Measurements from ENCODE around the gene ATP5ME. TPM values are rescaled to one million over a fixed set of nuclear protein-coding genes. Genes with fewer than 3 reads are reported as not detected.

The ATP5ME gene
- total RNA-seq, 1 experiment from 2014 or later: 425 TPM

DNA sequence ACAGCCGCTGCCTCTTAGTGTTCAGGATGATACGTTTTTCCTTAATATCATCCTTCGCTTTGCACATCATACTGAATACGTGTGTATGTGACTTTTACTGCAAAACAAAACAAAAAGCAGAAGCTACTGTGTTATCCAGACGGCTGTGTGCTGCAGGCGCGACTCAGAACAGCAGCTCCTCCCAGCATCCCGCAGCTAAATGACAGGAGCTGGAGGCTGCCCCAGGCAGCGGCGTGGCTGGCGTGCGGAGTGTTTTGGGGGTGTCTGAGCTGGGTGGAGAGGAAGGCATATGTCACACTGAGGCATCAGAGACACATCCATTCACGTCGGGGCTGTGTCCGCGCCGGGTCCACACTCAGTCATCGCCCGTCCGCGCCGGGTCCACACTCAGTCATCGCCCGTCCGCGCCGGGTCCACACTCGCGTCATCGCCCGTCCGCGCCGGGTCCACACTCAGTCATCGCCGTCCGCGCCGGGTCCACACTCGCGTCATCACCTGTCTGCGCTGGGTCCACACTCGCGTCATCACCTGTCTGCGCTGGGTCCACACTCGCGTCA lies 48.2 kb upstream of the ATP5ME start:
- Histone ChIP-seq H3K9me3 (ENCODE audit: control insufficient read depth, low read depth, low read length) (no peaks in the 10 kb centered on the region), H3K23me2 (ENCODE audit: insufficient read length, low read depth, low read length, poor library complexity, severe bottlenecking) (no peaks in the 10 kb centered on the region), H2BK12ac (ENCODE audit: insufficient read length, low read depth, low read length) (no peak overlapping the region), H3K4me2 (ENCODE audit: insufficient read depth, insufficient read length, low read length) (no peak overlapping the region), H3K18ac (ENCODE audit: insufficient read length, low read depth, low read length) (no peak overlapping the region), H3K27ac (ENCODE audit: insufficient read length, low read depth, low read length) (no peak overlapping the region), H4K20me1 (ENCODE audit: control insufficient read depth, insufficient read depth, insufficient read length) (no peaks in the 10 kb centered on the region), H3K14ac (ENCODE audit: insufficient read depth, low read length) (no peak overlapping the region), H4K5ac (ENCODE audit: insufficient read length, low read depth, low read length) (no peak overlapping the region), H3K4ac (ENCODE audit: low read depth, low read length) (no peak overlapping the region), H4K91ac (ENCODE audit: insufficient read length, low read depth, low read length) (no peak overlapping the region), H3T11ph (ENCODE audit: low read length) (no peak overlapping the region), H3K27me3 (ENCODE audit: insufficient read depth, low read length) (no peaks in the 10 kb centered on the region), H2AFZ (ENCODE audit: low read length) (no peak overlapping the region), H2BK120ac (ENCODE audit: low read depth, low read length, poor library complexity, severe bottlenecking) (no peak overlapping the region), H3K4me1 (ENCODE audit: insufficient read depth, low read length) (no peaks in the 10 kb centered on the region), H4K8ac (replicated peaks; ENCODE audit: insufficient read length, low read depth, low read length) (no peak overlapping the region), H3K56ac (ENCODE audit: insufficient read length, low read depth, low read length) (no peak overlapping the region), H2AK5ac (ENCODE audit: insufficient read length, low read length) (no peak overlapping the region), H2BK5ac (ENCODE audit: insufficient read length, low read length) (no peak overlapping the region), H2BK15ac (ENCODE audit: low read depth, low read length) (no peak overlapping the region), H3K23ac (ENCODE audit: insufficient read length, low read depth, low read length) (no peak overlapping the region), H3K79me1 (ENCODE audit: insufficient read depth, low read depth, low read length, poor library complexity, severe bottlenecking) (peaks cover 4% of the 10 kb centered on the region), H3K9ac (ENCODE audit: extremely low read depth, insufficient read length, low read length) (no peak overlapping the region), H3K79me2 (ENCODE audit: insufficient read depth, low read length) (peaks cover 29% of the 10 kb centered on the region; the same call in 1 of the 2 replicates), H2BK20ac (ENCODE audit: low read depth, low read length, poor library complexity, severe bottlenecking) (no peak overlapping the region)
- no peaks in the 10 kb centered on the region; a peak in 2 of 4 replicates for H3K4me1 Mint-ChIP-seq
- peak overlapping the region in 1 of 3 experiments; percentile 59; a peak in 1 of 7 replicates for H3K27ac Mint-ChIP-seq
- WGBS (ENCODE audit: extremely low coverage, insufficient read length, low lambda C conversion rate): no CpG with 5 or more reads among the region's 47 CpGs
- no peaks in the 10 kb centered on the region; a peak in 1 of 5 replicates for H3K9me3 Mint-ChIP-seq
- H3K27me3 Mint-ChIP-seq (ENCODE audit: low read depth): no peaks in the 10 kb centered on the region; the same call in 1 of the 2 replicates
- DNase-seq: no peak
- TF ChIP-seq, protein P1, sequence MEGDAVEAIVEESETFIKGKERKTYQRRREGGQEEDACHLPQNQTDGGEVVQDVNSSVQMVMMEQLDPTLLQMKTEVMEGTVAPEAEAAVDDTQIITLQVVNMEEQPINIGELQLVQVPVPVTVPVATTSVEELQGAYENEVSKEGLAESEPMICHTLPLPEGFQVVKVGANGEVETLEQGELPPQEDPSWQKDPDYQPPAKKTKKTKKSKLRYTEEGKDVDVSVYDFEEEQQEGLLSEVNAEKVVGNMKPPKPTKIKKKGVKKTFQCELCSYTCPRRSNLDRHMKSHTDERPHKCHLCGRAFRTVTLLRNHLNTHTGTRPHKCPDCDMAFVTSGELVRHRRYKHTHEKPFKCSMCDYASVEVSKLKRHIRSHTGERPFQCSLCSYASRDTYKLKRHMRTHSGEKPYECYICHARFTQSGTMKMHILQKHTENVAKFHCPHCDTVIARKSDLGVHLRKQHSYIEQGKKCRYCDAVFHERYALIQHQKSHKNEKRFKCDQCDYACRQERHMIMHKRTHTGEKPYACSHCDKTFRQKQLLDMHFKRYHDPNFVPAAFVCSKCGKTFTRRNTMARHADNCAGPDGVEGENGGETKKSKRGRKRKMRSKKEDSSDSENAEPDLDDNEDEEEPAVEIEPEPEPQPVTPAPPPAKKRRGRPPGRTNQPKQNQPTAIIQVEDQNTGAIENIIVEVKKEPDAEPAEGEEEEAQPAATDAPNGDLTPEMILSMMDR (conservative IDR thresholded peaks at IDR 0.05): no peak
- H3K36me3 Mint-ChIP-seq (ENCODE audit: insufficient read depth in 1 of 3, low read depth in 3 of 3): peaks cover 25 to 34% (median 32%) of the 10 kb centered on the region in 3 experiments
- H3K4me3 Mint-ChIP-seq: no peak overlapping the region

Measured in H9 (cell line).